NCI-H1930 (cell line): ENCODE measurements around the gene PGRMC2.

Source experiments
- DNase-seq, 2 experiments: peaks; one replicate each; lab custom pipeline; 2025; lab: John Stamatoyannopoulos, UW

Gene PGRMC2

DNA sequence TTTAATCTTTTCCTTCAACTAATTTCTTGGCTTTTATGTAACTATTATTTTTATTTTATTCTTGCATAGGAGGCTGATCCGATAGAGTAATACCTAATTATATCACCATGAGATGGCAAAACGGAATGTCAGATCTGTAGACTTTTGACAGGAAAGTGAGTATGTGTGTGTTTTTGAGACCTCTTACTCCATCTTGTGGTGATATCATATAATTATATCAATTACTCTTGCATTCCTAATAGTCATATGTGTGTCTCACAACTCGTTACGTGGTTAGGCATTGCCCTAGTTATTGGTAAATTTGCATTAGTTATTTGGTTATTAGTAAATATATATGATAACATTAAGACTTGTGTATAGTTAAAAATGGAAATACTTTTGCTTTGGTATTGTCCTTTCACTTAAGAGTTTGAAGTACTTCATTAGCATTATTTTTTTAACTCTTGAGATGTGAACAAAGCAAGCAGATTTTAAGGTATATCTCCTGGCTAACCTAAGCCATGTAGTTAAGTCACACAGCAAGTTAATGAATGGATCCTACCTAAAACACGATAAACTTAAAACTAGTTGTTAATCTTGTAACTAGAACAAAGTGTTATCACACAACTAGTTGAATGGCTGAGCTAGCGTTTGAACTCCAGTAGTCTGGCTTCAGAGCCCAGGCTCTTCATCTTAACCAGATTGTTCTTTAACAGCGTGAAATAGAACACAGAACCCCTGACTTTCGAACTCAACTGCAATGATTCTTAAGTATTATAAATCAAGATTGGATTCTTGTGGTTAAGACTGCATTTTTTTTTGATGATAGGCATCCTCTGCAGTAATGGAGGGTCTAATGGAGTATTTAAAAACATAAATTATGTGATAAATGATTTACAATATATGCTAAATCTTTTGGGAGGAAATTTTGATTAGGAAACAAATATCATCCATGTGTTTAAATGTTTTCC, 67.1 kb downstream of the PGRMC2 start:
- no peak for DNase-seq
